ENCODE measurements around the gene PTS.

The PTS gene

DNA sequence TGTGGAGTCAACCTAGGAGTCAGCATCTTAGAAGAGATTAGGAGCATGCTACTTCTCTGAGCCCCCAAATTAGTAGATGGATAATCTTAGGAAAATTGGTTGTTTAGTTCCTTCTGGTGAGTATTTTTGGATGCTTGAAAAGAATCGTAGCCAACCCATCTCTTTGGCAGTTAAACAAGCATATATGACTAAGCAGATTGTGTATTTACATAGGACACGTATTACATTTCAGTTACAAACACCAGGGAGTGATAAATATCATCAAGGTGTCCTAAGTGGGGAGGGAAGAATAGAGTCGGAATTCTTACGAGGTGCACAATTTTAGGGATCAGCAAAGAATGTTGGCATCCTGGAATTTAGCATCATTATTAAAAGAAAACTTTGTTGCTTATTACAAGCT, 21.0 kb downstream of the PTS start:
- no peak overlapping the region for H3K4me3 ChIP-seq (ENCODE audit: low read depth, low read length)
- CTCF ChIA-PET = no interaction called here
- no peak for DNase-seq (ENCODE audit: low read depth, low spot score)
- no peak for TF ChIP-seq CTCF (IDR thresholded peaks at IDR 0.05; ENCODE audit: insufficient read depth, low read length, missing control alignments)
- POLR2A ChIA-PET = no interaction called here

DNA sequence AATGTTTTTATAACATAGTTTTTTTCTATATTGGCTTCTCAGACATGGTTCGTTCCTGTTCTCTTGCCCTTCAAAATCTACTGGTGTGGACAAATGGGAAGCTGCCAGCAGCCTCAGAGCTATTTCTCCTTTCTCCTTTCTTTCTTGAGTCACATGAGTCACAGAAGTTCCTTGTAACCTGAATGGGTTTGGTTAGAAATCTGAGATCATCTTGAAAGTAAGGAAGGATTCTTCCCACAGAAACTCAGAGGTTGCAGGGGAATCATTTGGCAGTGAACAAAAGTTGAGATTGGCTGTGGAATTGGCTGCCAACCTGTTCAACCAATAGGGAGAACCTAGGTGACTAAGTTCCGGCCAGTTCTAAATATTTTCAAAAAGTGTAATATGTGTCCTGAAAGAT, 22.0 kb downstream of the PTS start:
- DNase-seq (ENCODE audit: low read depth, low spot score) = no peak
- TF ChIP-seq CTCF (IDR thresholded peaks at IDR 0.05; ENCODE audit: insufficient read depth, low read length, missing control alignments) = no peak
- POLR2A ChIA-PET = no interaction called here

DNA sequence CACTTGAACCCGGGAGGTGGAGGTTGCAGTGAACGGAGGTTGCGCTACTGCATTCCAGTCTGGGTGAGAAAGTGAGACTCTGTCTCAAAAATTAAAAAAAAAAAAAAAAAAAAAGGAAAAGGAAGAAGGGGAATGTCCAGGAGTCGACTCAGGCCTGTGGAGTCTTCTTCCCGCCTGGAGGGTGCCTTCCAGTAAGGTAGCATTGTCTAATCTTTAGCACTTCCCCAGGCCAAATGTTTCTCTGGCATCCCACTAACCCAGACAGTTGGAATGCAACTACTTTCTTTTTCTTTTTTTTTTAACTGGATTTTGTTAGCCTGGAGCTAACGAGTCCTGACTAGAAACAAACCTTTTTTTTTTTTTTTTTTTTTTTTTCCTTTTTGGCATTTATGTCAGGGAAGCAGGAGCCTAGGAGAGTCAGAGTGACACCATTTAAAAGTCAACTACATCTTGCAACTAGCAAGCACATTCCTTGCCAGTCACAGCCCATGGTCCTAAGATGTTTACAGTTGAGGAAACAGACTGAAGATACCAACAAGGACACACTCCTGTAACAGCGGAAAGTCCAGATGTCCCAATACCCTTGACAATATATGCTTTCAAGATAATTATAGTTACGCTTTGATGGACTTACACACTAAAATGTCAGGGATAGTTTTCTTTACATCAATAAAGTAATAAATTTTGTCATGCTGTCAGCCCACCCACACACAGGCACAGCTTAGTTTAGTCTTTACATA, 23.8 kb downstream of the PTS start:
- TF ChIP-seq CTCF (IDR thresholded peaks at IDR 0.05; ENCODE audit: insufficient read depth, low read length, missing control alignments) = no peak
- ChIA-PET POLR2A (no interaction called here), CTCF (interaction anchor here (2.8 kb wide), 1 partner anchor 30 kb away, joined by 13 read pairs; no protein-coding TSS in a partner anchor)
- H3K4me3 ChIP-seq (ENCODE audit: low read depth, low read length) = no peak overlapping the region
- no peak for DNase-seq (ENCODE audit: low read depth, low spot score)

More for the DNA sequence above, 22.0 kb downstream of the PTS start:
- CTCF ChIA-PET = interaction anchor here (2.8 kb wide), 1 partner anchor 32 kb away, joined by 13 read pairs; no protein-coding TSS in a partner anchor
- H3K4me3 ChIP-seq (ENCODE audit: low read depth, low read length) = no peak overlapping the region

DNA sequence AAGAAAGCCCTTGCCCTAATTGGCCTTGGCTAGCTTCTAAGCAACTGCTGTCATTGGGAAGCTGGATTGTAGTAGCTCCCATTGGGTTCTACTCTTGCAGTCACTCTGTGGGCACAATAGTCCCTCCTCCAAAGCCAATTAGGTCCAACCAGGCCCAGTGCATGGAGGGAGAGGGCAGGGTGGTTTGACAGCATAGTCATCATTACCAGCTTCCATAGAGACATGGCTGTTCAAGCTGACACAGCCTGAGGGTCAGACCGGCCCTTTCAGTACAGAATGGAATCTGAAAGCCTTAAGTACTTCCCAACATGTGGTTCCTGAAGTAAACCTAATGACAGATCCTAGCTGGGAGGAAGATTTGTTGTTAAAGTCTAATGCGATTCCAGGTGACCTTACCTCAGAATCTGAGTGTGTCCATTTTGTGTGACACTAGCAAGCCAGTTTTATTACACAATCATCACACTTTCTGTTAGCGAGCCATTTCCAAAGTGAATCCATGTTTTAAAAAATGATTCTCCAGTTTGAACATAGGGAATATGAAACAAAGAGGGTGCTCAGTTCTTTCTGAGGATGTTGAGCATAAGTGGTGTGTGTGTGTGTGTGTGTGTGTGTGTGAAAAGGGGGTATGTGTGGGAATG, 27.5 kb downstream of the PTS start:
- ChIA-PET POLR2A (no interaction called here), CTCF (interaction anchor here (0.8 to 1.4 kb wide), 2 partner anchors 9 to 28 kb away, joined by 3 read pairs; no protein-coding TSS in a partner anchor)
- no peak for TF ChIP-seq CTCF (IDR thresholded peaks at IDR 0.05; ENCODE audit: insufficient read depth, low read length, missing control alignments)
- DNase-seq (ENCODE audit: low read depth, low spot score) = no peak
- no peak overlapping the region for H3K4me3 ChIP-seq (ENCODE audit: low read depth, low read length)

DNA sequence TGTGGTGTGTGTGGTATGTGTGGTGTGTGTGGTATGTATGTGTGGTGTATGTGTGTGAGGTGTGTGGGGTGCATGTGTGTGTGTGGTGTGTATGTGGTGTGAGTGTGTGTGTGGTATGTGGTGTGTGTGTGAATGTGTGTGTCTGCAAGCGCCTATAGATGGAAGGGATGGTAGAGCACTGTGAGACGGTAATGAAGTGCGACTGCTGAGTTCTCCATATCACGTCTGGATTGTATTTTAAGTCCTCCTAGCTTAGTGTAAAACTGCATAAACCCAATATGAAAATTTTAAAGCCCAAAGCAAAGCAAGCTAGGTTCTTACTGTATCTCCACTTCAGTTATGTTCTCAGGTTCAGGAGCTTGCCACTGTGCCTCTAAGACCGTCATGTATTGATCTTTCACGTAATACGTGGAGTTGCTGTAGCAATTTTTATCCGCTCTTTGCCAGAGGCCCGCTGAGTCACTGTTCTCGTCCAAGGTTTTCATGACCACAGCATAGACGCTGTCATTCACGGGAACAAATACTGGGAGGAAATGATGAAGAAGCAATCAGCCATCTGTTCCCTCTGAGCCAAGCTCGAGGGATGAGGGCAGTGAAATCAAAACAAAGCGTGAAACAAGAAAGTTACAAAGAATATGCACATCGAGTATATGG, 29.0 kb downstream of the PTS start:
- TF ChIP-seq CTCF (IDR thresholded peaks at IDR 0.05; ENCODE audit: insufficient read depth, low read length, missing control alignments) = no peak
- H3K4me3 ChIP-seq (ENCODE audit: low read depth, low read length) = no peak overlapping the region
- ChIA-PET POLR2A (no interaction called here), CTCF (interaction anchor here (1.3 kb wide), 2 partner anchors 10 to 25 kb away, joined by 3 read pairs; no protein-coding TSS in a partner anchor)
- no peak for DNase-seq (ENCODE audit: low read depth, low spot score)

DNA sequence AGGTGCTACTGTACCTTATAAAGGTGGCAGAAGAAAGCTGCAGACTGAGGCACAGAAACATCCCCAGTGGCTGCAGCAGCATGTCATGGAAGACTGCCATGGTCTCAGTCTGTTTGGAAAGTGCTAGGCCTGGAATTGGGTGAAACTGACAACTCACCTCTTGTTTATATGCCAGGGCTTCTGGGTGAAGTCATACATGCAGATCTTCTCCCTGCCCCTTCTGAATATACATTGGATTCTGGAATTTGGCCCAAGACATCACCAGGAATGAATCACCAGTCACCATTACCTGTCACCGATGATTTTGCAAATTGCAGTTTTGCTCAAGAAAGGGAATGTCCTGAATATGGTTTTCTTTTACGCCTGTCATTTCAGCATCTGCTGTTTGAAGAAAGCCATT, 34.3 kb downstream of the PTS start, which contains the start of gene PLET1:
TSS of gene PLET1 (minus strand) at position 371 of the 400 bp plus-strand sequence. CDS start at position 100, 271 bp downstream.
- ChIA-PET POLR2A (no interaction called here), CTCF (interaction anchor here (9.9 kb wide), 1 partner anchor 19 kb away, joined by 139 read pairs; no protein-coding TSS in a partner anchor)
- TF ChIP-seq CTCF (IDR thresholded peaks at IDR 0.05; ENCODE audit: insufficient read depth, low read length, missing control alignments) = no peak
- no peak within 1 kb of the TSS for H3K4me3 ChIP-seq (ENCODE audit: low read depth, low read length)
- DNase-seq (ENCODE audit: low read depth, low spot score) = no peak

Measured in AG04449 (cell line).